Measurements from ENCODE around the gene CALCOCO1.

DNA sequence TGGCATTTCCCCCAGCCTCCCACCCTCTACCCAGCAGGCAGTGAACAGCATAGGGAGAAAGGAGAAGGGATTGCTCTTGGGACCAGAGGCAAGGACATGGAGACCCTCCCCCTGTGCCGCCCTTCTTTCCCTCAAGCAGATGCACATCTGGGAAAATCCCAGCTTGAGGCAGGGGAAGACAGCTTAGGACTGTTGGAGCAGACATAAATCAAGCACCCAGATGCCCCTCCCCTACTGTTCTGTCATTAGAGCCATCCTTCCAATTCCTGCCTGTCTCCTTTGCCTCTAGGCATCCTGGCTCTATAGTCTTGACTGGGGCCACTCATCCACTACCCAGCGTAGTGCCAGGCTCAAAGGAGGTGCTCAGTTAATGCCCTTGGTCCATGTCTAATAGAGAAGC is 32.0 kb upstream of the CALCOCO1 start:
- TF ChIP-seq, protein P1, sequence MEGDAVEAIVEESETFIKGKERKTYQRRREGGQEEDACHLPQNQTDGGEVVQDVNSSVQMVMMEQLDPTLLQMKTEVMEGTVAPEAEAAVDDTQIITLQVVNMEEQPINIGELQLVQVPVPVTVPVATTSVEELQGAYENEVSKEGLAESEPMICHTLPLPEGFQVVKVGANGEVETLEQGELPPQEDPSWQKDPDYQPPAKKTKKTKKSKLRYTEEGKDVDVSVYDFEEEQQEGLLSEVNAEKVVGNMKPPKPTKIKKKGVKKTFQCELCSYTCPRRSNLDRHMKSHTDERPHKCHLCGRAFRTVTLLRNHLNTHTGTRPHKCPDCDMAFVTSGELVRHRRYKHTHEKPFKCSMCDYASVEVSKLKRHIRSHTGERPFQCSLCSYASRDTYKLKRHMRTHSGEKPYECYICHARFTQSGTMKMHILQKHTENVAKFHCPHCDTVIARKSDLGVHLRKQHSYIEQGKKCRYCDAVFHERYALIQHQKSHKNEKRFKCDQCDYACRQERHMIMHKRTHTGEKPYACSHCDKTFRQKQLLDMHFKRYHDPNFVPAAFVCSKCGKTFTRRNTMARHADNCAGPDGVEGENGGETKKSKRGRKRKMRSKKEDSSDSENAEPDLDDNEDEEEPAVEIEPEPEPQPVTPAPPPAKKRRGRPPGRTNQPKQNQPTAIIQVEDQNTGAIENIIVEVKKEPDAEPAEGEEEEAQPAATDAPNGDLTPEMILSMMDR (IDR thresholded peaks at IDR 0.05): no peak
- TF ChIP-seq RORB (CRISPR knock-in tag; IDR thresholded peaks at IDR 0.05): no peak
- no peak for TF ChIP-seq MXD4 (CRISPR knock-in tag; IDR thresholded peaks at IDR 0.05; ENCODE audit: borderline replicate concordance)
- TF ChIP-seq ATF1 (CRISPR knock-in tag; IDR thresholded peaks at IDR 0.05): no peak
- TF ChIP-seq ESRRA (CRISPR knock-in tag; IDR thresholded peaks at IDR 0.05; ENCODE audit: borderline replicate concordance): no peak
- TF ChIP-seq SMAD4 (CRISPR knock-in tag; IDR thresholded peaks at IDR 0.05): no peak
- TF ChIP-seq, protein P2, sequence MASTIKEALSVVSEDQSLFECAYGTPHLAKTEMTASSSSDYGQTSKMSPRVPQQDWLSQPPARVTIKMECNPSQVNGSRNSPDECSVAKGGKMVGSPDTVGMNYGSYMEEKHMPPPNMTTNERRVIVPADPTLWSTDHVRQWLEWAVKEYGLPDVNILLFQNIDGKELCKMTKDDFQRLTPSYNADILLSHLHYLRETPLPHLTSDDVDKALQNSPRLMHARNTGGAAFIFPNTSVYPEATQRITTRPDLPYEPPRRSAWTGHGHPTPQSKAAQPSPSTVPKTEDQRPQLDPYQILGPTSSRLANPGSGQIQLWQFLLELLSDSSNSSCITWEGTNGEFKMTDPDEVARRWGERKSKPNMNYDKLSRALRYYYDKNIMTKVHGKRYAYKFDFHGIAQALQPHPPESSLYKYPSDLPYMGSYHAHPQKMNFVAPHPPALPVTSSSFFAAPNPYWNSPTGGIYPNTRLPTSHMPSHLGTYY (CRISPR knock-in tag; IDR thresholded peaks at IDR 0.05): no peak
- TF ChIP-seq ZNF232 (CRISPR knock-in tag; IDR thresholded peaks at IDR 0.05): no peak
- no peak for TF ChIP-seq ZNF396 (CRISPR knock-in tag; IDR thresholded peaks at IDR 0.05; ENCODE audit: borderline replicate concordance)
- TF ChIP-seq TCF7 (CRISPR knock-in tag; IDR thresholded peaks at IDR 0.05; ENCODE audit: low read depth): no peak
- no peak for TF ChIP-seq MYBL2 (CRISPR knock-in tag; IDR thresholded peaks at IDR 0.05)

All from WTC11 (cell line).